Measurements from ENCODE around the gene VDR.

Gene VDR

GRCh38 chr12:47931187-47931586 lies 26.4 kb upstream of the VDR start:
- DNase-seq (ENCODE audit: low read depth in 2 of 2, low spot score in 1 of 2): no peak

GRCh38 chr12:47930634-47931033 lies 25.8 kb upstream of the VDR start:
- no peak for DNase-seq (ENCODE audit: low read depth in 2 of 2, low spot score in 1 of 2)

- DNase-seq (ENCODE audit: low read depth in 2 of 2, low spot score in 1 of 2): no peak
Observed at GRCh38 chr12:47927346-47927745, 22.6 kb upstream of the VDR start.

- DNase-seq (ENCODE audit: low read depth in 2 of 2, low spot score in 1 of 2): no peak
Observed at GRCh38 chr12:47921907-47922306, 17.1 kb upstream of the VDR start.

GRCh38 chr12:47920913-47921312 lies 16.1 kb upstream of the VDR start:
- no peak for DNase-seq (ENCODE audit: low read depth in 2 of 2, low spot score in 1 of 2)

- no peak for DNase-seq (ENCODE audit: low read depth in 2 of 2, low spot score in 1 of 2)
Observed at GRCh38 chr12:47913081-47913480, 8.3 kb upstream of the VDR start.

DNA sequence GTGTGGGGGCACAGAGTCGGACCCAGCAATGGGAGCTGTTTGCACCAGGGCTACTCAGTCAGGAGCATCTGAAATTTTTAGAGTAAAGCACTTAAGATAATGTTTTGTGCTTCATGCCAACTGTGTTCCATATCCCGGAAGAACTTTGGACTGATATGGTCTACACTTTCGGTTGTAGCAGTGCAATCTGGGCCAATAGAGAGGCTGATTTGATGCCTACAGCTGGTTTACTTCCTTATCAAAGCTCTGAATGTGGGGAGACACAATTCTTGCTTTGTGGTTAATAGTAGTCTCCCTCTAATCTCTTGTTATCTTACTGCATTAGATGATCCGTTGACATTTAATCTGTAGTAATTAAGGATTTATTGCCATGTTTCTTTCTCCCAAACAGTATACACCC lies 7.8 kb upstream of the VDR start:
- DNase-seq (ENCODE audit: low read depth in 2 of 2, low spot score in 1 of 2): no peak

- DNase-seq (ENCODE audit: low read depth in 2 of 2, low spot score in 1 of 2): no peak
Observed at GRCh38 chr12:47910981-47911380, 6.2 kb upstream of the VDR start.

DNA sequence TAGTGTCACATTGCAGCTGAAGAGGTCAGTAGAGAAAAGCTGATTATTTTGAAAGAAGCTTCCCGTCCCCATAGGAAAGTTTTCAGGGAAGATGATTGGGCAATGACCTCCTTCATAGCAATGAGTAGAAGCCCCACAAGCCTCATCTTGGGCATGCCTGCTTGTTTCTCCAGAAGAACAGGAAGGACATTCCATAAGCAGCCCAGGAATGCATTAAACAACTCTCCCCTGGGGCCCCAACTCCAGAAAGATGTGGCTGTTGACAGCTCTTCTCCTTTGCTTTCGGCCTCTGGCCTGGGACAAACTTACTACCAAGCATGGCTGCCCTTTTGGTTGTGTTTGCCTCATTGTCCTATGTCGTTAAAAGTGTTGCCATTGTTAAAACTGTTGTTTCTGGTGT lies 5.7 kb upstream of the VDR start:
- no peak for DNase-seq (ENCODE audit: low read depth in 2 of 2, low spot score in 1 of 2)

DNA sequence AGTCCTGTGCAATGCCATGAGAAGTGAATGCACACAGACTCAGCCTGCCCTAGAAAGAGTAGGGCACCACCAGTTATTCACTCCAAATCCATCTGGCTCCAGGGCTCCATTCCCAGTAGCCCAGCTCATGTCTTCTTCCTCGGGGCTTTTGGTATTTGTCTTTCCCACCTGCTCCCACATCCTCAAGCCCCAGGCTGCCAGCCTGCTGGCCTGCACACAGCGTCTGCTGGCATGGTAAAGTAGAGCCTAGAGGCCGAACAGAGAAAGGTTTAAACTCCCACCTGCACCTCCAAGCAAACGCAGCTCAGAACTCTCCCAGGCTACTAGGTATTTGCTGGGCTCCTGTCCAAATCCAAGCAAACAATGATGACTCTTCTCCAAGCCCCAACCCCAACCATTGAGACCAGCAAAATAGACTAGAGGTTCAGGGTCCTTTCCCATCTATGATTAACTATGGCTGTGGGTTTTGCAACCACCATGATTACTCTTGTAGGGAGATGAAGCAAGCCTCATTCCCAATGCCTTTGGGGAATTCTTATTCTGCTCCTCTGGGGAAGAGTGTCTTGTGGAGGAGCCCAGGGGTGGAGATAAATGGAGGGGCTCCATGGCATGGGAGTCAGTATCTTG lies 5.2 kb upstream of the VDR start:
- no peak for DNase-seq (ENCODE audit: low read depth in 2 of 2, low spot score in 1 of 2)

DNA sequence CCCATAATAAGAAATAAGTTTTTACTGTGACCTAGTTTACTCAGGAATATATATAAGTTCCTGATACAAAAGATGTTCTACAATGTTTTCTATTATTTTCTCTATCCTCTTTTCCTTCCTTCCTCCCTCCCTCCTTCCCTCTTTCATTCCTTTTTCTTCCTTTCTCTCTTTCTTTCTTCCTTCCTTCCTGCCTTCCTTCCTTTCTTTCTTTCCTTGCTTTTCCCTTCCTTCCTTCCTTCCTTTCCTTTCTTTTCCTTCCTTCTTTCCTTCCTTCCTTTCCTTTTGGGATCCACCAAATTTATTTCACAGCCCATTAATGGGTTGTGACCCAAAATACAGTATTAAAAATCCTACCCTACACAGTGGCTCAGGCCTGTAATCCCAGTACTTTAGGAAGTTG lies 3.9 kb upstream of the VDR start:
- DNase-seq (ENCODE audit: low read depth in 2 of 2, low spot score in 1 of 2): no peak

DNA sequence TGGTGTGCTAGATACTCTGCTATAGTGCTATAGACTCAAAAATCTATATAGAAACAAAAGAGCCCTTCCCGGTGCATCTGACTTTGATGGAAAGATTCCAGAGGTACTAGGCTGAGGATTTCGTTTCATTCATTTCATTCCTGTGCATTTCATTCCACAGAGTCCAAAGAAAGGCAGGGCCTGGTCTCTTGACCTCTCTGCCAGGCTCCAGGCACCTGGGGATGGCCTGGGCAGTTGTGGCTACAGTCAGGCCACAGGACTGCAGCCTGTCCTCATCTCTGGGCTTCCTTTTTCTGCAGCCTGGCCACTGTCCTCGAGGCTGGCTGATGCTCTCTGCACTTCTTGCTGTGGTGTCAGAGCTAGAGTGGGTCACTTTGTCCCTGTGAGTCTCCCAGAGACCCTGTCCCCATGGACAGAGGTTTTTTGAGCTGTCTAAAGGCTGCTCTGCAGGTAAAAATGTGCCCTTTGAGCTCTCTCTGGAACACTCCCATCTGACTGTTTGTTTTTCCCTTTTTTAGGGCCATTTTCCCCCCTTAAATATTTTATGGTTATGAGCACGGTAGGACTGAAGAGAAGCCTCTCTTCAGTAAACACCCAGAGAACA lies 3.2 kb upstream of the VDR start:
- DNase-seq (ENCODE audit: low read depth in 2 of 2, low spot score in 1 of 2): no peak

DNA sequence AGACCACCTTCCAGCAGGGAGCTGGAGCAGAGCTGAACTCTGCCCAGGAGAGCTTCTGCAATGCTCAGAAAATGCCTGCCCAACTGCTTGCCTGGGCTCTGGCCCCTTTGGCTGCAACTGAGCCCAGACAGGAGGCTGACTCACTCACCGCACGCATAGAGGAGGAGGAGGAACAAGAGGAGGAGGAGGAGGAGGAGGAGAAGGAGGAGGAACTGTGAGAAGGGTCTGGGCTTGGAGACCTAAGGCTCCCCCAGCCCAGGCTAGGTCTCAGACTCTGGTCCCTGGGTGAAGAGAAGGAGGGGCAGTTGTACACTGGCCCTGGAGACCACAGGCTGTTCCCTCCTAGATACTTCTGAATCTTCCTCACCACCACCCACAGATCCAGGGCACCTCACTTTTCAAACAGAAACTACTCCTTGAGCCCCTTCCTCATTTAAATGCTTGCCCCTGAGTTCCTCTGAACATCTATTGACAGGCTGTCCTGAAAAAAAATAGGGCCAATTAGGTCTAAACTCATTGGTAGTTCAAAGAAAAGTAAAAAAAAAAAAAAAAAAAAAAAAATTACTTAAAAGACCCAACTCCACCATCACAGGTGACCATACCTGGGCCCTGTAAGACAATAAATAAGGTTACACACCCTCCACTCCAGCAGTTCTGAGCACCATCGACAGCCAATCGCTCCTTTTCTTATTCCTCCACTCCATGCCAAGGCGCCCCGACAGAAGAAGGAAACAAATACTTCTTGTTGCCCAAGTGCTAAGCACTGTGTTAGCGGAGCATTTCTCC lies 674 bp downstream of the VDR start:
- DNase-seq (ENCODE audit: low read depth in 2 of 2, low spot score in 1 of 2): peak; percentile 28 to 40

- DNase-seq (ENCODE audit: low read depth in 2 of 2, low spot score in 1 of 2): no peak
Observed at GRCh38 chr12:47903151-47903611, 1.6 kb downstream of the VDR start.

DNA sequence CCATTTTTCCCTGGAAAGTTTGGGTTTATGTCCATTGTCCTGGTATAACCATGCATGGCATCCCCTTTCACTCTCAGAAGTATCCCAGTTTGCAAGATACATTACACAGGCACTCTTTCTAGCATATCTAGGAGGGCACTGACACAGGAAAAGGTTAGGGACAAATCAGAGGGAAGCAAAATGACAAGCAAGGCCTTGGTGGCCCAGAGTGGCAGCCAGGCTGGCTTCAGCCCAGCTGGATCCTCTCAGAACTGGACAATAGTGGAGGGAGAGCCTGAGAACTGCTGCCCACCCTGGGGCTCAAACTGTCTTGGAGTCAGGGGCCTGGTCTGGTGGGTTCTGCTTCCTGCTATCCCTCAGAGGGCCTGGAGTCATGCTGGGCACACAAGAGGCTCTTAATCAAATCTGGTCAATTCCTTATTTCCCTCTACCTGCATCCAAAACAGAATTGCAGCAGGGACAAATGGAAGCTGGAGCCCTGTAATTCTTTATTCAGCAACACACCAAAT lies 2.6 kb downstream of the VDR start:
- no peak for DNase-seq (ENCODE audit: low read depth in 2 of 2, low spot score in 1 of 2)

GRCh38 chr12:47901718-47902093 lies 3.1 kb downstream of the VDR start:
- DNase-seq (ENCODE audit: low read depth in 2 of 2, low spot score in 1 of 2): no peak

DNA sequence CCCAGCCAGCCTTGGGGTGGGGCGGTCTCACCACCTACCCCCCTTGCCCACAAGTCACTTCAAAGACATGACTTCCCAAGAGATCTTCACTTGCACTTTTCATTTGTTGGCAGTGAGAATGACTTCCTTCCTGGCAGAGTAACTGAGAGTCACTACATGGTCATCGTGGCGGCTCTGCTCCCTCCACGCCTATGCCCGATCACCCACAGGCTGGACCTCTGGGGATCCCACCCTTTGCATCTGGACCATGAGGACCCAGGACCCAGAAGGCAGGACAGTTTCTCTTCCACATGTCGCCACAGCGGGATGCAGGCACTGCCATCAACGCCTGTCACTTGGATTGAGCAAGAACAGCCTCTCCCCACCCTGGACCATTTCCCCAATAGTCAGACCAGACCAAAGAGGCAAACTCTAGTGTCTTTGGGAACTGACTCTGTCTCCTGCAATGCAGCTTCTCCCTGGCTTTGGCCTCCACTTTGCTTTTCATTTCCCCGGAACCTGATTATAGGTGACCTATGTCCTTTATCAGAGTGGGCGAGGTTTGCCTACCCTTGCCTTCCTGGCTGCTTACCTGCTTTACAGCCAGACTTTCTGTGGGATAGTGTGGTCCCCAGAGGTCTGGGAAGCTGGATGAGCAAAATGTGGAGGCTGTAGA lies 3.6 kb downstream of the VDR start:
- no peak for DNase-seq (ENCODE audit: low read depth in 2 of 2, low spot score in 1 of 2)

- no peak for DNase-seq (ENCODE audit: low read depth in 2 of 2, low spot score in 1 of 2)
Observed at GRCh38 chr12:47900131-47901062, 4.4 kb downstream of the VDR start.

DNA sequence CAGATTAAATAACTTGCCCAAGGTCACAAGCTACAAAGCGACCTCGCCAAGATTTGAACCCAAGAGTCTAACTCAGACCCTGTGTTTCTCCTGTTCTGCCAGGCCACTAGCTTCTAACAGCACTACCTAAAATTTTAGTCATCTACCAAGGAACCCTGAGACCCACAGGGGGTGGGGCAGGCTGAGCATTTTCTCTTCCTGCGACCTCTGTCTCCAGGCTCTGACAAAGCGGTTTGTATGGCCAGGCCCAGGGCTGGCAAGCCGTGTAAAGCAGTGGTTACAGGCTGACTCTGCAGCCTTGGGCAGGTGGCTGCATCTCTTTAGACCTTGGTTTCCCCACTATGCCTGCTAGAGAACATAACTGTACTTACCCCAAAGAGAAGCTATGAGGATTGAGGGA lies 5.3 kb downstream of the VDR start:
- DNase-seq (ENCODE audit: low read depth in 2 of 2, low spot score in 1 of 2): no peak

DNA sequence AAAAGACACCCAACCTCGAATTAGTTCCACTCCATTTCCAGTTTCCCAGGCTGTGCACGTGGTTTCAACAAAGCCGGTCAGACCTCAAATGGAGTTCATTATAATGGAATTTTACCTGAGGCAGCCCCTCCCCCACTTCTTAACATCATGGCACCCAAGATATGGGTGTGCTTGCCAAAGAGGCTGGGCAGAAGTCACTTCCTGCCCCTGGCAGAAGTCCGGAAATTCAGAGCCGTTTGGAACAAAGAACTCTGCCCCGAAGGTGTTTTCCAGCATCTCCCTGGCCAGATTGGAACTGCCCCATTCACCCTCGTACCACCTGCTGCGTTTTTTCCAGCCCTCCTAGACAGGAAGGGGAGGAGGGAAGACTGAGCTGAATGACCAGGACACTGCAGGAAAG lies 8.2 kb downstream of the VDR start:
- DNase-seq (ENCODE audit: low read depth in 2 of 2, low spot score in 1 of 2): no peak

DNA sequence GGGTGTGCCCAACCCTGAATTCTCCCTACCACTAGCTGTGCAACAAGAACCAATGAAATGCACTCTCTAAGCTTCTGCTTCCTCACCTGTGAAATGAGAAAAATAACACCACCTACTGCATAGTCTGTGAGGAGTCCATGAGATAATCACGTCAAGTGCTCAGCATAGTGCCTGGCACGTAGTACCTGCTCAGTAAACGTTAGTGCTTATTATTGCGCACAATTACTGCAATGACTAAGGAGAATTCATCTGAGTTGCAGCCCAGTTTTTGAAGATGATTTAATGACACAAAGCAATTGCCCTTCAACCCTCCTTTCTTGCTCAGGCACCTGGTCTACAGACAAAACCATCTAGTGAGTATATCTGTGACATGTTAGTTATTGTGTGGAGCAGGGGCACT lies 8.8 kb downstream of the VDR start:
- no peak for DNase-seq (ENCODE audit: low read depth in 2 of 2, low spot score in 1 of 2)
